Parathyroid adenoma (tissue), 2 donors: ENCODE measurements around the gene ITPR1.

Source experiments
- H2AFZ ChIP-seq: fragments of 300-600 bp; sonication (generic); one replicate; pipeline ENCODE4 v1.7.0; 2017; ENCODE audit warnings: antibody characterized with exemption, mild to moderate bottlenecking
- H3K27ac ChIP-seq: fragments of 300-600 bp; sonication (generic); one replicate; pipeline ENCODE4 v1.7.0; 2017
- H3K27me3 ChIP-seq: fragments of 300-600 bp; sonication (generic); one replicate; pipeline ENCODE4 v1.7.0; 2017; ENCODE audit warnings: low read length; ENCODE audit not compliant: control insufficient read depth, insufficient read depth
- H3K36me3 ChIP-seq: fragments of 300-600 bp; sonication (generic); one replicate; pipeline ENCODE4 v1.7.0; 2017; ENCODE audit warnings: low read length; ENCODE audit not compliant: control insufficient read depth, insufficient read depth
- H3K4me1 ChIP-seq: fragments of 300-600 bp; sonication (generic); one replicate; pipeline ENCODE4 v1.7.0; 2017; ENCODE audit warnings: control low read depth
- H3K4me2 ChIP-seq: fragments of 300-600 bp; sonication (generic); one replicate; pipeline ENCODE4 v1.7.0; 2017; ENCODE audit warnings: low read length
- H3K4me3 ChIP-seq: fragments of 300-600 bp; sonication (generic); one replicate; pipeline ENCODE4 v1.7.0; 2017; ENCODE audit warnings: low read depth, low read length
- H3K79me2 ChIP-seq: fragments of 300-600 bp; sonication (generic); one replicate; pipeline ENCODE4 v1.7.0; 2017; ENCODE audit warnings: control low read depth
- H3K9ac ChIP-seq: fragments of 300-600 bp; sonication (generic); one replicate; pipeline ENCODE4 v1.7.0; 2017; ENCODE audit warnings: mild to moderate bottlenecking
- H3K9me3 ChIP-seq: fragments of 300-600 bp; sonication (generic); one replicate; pipeline ENCODE4 v1.7.0; 2017; ENCODE audit warnings: low read length; ENCODE audit not compliant: control insufficient read depth
- TF ChIP-seq, protein P1 (sequence below): fragments of 300-600 bp; sonication (generic); IDR thresholded peaks from one replicate; pipeline ENCODE4 v1.7.0; 2017; ENCODE audit warnings: antibody characterized with exemption, mild to moderate bottlenecking
- donor health status: primary hyperparathyroidism.

ITPR1 gene

DNA sequence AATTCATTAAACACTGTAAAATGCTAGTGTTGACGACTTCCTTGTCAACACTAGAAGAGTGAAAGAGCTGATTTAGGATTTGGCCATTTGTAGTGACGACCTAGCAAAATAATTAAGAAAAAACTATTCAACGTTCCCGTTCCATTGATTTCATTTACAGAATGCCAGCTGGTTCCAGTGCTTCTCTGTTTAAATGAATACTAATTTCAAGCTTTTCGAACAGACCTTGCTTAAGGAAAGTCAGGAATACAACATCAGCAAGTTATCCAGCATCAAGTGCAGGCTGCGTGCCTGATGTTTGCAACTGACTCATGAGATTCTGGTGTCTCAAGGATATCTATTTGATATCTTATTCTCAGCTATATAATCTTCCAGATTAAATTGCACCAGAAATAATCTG lies 387.7 kb downstream of the ITPR1 start:
- TF ChIP-seq, protein P1, sequence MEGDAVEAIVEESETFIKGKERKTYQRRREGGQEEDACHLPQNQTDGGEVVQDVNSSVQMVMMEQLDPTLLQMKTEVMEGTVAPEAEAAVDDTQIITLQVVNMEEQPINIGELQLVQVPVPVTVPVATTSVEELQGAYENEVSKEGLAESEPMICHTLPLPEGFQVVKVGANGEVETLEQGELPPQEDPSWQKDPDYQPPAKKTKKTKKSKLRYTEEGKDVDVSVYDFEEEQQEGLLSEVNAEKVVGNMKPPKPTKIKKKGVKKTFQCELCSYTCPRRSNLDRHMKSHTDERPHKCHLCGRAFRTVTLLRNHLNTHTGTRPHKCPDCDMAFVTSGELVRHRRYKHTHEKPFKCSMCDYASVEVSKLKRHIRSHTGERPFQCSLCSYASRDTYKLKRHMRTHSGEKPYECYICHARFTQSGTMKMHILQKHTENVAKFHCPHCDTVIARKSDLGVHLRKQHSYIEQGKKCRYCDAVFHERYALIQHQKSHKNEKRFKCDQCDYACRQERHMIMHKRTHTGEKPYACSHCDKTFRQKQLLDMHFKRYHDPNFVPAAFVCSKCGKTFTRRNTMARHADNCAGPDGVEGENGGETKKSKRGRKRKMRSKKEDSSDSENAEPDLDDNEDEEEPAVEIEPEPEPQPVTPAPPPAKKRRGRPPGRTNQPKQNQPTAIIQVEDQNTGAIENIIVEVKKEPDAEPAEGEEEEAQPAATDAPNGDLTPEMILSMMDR = no peak
- Histone ChIP-seq H2AFZ (peak overlapping the region; percentile 38), H3K9me3 (no peaks in the 10 kb centered on the region), H3K9ac (no peak overlapping the region), H3K27ac (no peak overlapping the region), H3K79me2 (no peaks in the 10 kb centered on the region), H3K36me3 (no peaks in the 10 kb centered on the region), H3K4me3 (no peak overlapping the region), H3K27me3 (no peaks in the 10 kb centered on the region), H3K4me1 (no peaks in the 10 kb centered on the region), H3K4me2 (no peak overlapping the region)

DNA sequence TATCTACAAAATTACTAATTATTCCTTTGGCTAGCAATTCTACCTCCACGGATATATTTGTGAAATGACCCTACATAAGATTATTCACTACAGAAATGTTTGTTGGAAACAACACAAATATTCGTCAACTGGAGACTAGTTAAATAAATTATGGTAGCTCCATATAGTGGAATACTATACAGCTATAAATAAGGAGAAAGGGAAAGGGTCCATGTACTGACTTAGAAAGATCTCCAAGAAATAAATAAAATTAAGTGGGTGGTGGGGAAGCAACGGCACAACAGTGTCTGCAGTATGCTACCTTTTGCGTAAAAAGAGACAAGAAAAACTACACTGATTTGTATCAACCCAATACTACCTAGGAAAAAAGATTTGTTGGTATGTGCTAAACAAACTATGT lies 389.4 kb downstream of the ITPR1 start:
- no peaks in the 10 kb centered on the region for H3K79me2 ChIP-seq
- H3K4me2 ChIP-seq = no peak overlapping the region
- no peak overlapping the region for H3K27ac ChIP-seq
- H2AFZ ChIP-seq = no peak overlapping the region
- TF ChIP-seq, protein P1 = no peak
- no peaks in the 10 kb centered on the region for H3K27me3 ChIP-seq
- no peaks in the 10 kb centered on the region for H3K9me3 ChIP-seq
- no peak overlapping the region for H3K9ac ChIP-seq
- H3K36me3 ChIP-seq = no peaks in the 10 kb centered on the region
- H3K4me1 ChIP-seq = no peaks in the 10 kb centered on the region
- no peak overlapping the region for H3K4me3 ChIP-seq

DNA sequence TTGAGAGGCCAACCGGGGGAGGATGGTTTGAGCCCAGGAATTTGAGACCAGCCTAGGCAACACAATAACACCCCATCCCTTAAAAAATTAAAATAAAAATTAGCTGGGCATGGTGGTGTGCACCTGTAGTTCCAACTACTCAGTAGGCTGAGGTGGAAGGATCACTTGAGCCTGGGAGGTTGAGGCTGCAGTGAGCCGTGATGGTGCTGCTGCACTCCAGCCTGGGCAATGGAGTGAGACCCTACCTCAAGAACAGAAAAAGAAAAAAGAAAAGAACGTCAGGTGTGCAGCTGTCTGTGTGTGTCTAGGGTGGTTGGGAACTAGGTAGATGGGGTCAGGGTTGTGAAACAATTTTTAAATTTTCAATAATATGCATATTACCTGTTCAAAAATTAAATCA lies 389.9 kb downstream of the ITPR1 start:
- no peaks in the 10 kb centered on the region for H3K79me2 ChIP-seq
- no peaks in the 10 kb centered on the region for H3K27me3 ChIP-seq
- TF ChIP-seq, protein P1 = no peak
- H3K4me1 ChIP-seq = no peaks in the 10 kb centered on the region
- no peaks in the 10 kb centered on the region for H3K36me3 ChIP-seq
- H3K4me3 ChIP-seq = no peak overlapping the region
- H3K27ac ChIP-seq = no peak overlapping the region
- H3K9ac ChIP-seq = no peak overlapping the region
- H3K9me3 ChIP-seq = no peaks in the 10 kb centered on the region
- no peak overlapping the region for H3K4me2 ChIP-seq
- no peak overlapping the region for H2AFZ ChIP-seq

DNA sequence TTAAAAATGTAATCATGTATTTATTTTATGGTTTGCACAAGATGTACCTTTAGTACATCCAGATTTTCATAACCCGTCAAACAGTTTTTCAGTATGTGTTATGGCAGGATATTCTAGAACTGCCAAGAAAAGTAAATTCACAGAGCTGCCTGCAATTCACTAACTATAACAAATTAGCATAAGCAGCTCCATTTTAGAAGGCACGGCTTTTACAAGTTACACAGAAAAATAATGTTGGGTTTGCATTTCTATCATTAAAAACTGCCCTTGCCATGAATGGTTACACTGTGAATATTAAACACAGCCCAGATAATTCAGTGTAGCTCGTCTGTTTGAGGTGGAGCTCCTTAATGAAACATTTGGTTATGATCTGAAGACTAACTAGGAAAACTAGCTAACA lies 391.7 kb downstream of the ITPR1 start:
- Histone ChIP-seq H3K27ac (no peak overlapping the region), H3K4me1 (no peaks in the 10 kb centered on the region), H2AFZ (no peak overlapping the region), H3K79me2 (no peaks in the 10 kb centered on the region), H3K9ac (no peak overlapping the region), H3K36me3 (no peaks in the 10 kb centered on the region), H3K27me3 (no peaks in the 10 kb centered on the region), H3K9me3 (no peaks in the 10 kb centered on the region), H3K4me2 (no peak overlapping the region), H3K4me3 (no peak overlapping the region)
- TF ChIP-seq, protein P1 = no peak

DNA sequence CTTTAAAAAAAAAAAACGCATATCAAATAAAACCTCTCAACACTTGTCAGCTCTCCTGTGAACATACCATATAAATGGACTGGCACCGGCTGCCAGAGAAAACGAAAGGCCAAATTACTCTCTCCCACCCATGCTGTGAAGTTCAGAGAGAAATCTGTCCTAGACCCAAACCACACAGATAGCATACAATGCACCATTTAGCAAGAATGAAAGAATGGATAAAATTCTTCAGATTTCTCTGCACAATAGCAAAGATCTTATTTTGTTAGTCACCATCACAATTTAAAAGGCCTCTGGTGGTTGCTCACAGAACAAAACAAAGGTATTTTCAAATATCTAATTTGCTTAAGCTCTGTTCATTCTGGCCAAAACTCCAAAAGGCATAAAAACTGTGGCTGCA lies 392.2 kb downstream of the ITPR1 start:
- Histone ChIP-seq H3K9me3 (no peaks in the 10 kb centered on the region), H3K4me2 (no peak overlapping the region), H3K27me3 (no peaks in the 10 kb centered on the region), H3K4me1 (no peaks in the 10 kb centered on the region), H3K79me2 (no peaks in the 10 kb centered on the region), H3K36me3 (no peaks in the 10 kb centered on the region), H3K9ac (no peak overlapping the region), H3K27ac (no peak overlapping the region), H2AFZ (no peak overlapping the region), H3K4me3 (no peak overlapping the region)
- TF ChIP-seq, protein P1 = no peak
